ENCODE data around the gene CD69.

Gene CD69

GRCh38 chr12:9753498-9753897, 7.2 kb downstream of the CD69 start:
- no peak overlapping the region for H4K91ac ChIP-seq (ENCODE audit: low read length)

GRCh38 chr12:9753073-9753472, 7.6 kb downstream of the CD69 start:
- H3K4me2 ChIP-seq (ENCODE audit: low read length, poor library complexity, severe bottlenecking): no peak overlapping the region
- no peak overlapping the region for H3K14ac ChIP-seq (ENCODE audit: low read length in 2 of 2)
- H3K9me3 ChIP-seq (ENCODE audit: control insufficient read depth, low read length): no peaks in the 10 kb centered on the region
- no peaks in the 10 kb centered on the region for H3K4me1 ChIP-seq (ENCODE audit: control insufficient read depth, insufficient read depth, low read depth, low read length)
- no peak overlapping the region for H2BK15ac ChIP-seq (ENCODE audit: low read depth, poor library complexity, severe bottlenecking)
- H2BK5ac ChIP-seq (ENCODE audit: low read depth, low read length, poor library complexity, severe bottlenecking): no peak overlapping the region
- H2AK5ac ChIP-seq (ENCODE audit: low read length, severe bottlenecking): no peak overlapping the region
- no peak overlapping the region for H3K4me3 ChIP-seq (ENCODE audit: insufficient read depth in 1 of 2, low read depth in 1 of 2, low read length in 2 of 2)
- no peak overlapping the region for H3K9ac ChIP-seq (ENCODE audit: low read length)
- H3K36me3 ChIP-seq (ENCODE audit: control insufficient read depth in 1 of 2, insufficient read depth in 2 of 2, low read depth in 1 of 2, low read length in 2 of 2): no peaks in the 10 kb centered on the region
- H3K23ac ChIP-seq (ENCODE audit: low read length in 2 of 2): no peak overlapping the region
- H4K8ac ChIP-seq (ENCODE audit: low read length): no peak overlapping the region
- DNase-seq: no peak
- no peak overlapping the region for H4K91ac ChIP-seq (ENCODE audit: low read length)
- WGBS: no CpG with 5 or more reads among the region's 2 CpGs
- no peaks in the 10 kb centered on the region for H3K79me1 ChIP-seq (replicated peaks; ENCODE audit: low read length, poor library complexity, severe bottlenecking)
- no peaks in the 10 kb centered on the region for H3K27me3 ChIP-seq (ENCODE audit: control insufficient read depth in 1 of 2, insufficient read depth in 1 of 2, low read length in 2 of 2)
- H3K18ac ChIP-seq (ENCODE audit: low read depth in 1 of 2, low read length in 2 of 2): no peak overlapping the region
- no peak overlapping the region for H2AFZ ChIP-seq (ENCODE audit: low read depth, low read length)
- H3K27ac ChIP-seq (ENCODE audit: low read length, poor library complexity, severe bottlenecking): no peak overlapping the region
- no peak overlapping the region for H2BK12ac ChIP-seq (ENCODE audit: low read length in 2 of 2)
- H3K4ac ChIP-seq (ENCODE audit: low read depth in 1 of 2, low read length in 2 of 2): no peak overlapping the region
- no peak overlapping the region for H2BK120ac ChIP-seq (ENCODE audit: low read depth, low read length)

More at GRCh38 chr12:9753498-9753897, 7.2 kb downstream of the CD69 start:
- Histone ChIP-seq H2AK5ac (ENCODE audit: low read length, severe bottlenecking) (no peak overlapping the region), H3K27ac (ENCODE audit: low read length, poor library complexity, severe bottlenecking) (no peak overlapping the region), H2BK120ac (ENCODE audit: low read depth, low read length) (no peak overlapping the region), H3K4me1 (ENCODE audit: control insufficient read depth, insufficient read depth, low read depth, low read length) (no peaks in the 10 kb centered on the region), H3K36me3 (ENCODE audit: control insufficient read depth in 1 of 2, insufficient read depth in 2 of 2, low read depth in 1 of 2, low read length in 2 of 2) (no peaks in the 10 kb centered on the region), H3K4me3 (ENCODE audit: insufficient read depth in 1 of 2, low read depth in 1 of 2, low read length in 2 of 2) (no peak overlapping the region), H2BK15ac (ENCODE audit: low read depth, poor library complexity, severe bottlenecking) (no peak overlapping the region), H3K4me2 (ENCODE audit: low read length, poor library complexity, severe bottlenecking) (no peak overlapping the region), H3K4ac (ENCODE audit: low read depth in 1 of 2, low read length in 2 of 2) (no peak overlapping the region), H3K14ac (ENCODE audit: low read length in 2 of 2) (no peak overlapping the region), H2BK5ac (ENCODE audit: low read depth, low read length, poor library complexity, severe bottlenecking) (no peak overlapping the region), H4K8ac (ENCODE audit: low read length) (no peak overlapping the region), H2BK12ac (ENCODE audit: low read length in 2 of 2) (no peak overlapping the region), H2AFZ (ENCODE audit: low read depth, low read length) (no peak overlapping the region), H3K79me1 (replicated peaks; ENCODE audit: low read length, poor library complexity, severe bottlenecking) (no peaks in the 10 kb centered on the region), H3K23ac (ENCODE audit: low read length in 2 of 2) (no peak overlapping the region), H3K9me3 (ENCODE audit: control insufficient read depth, low read length) (no peaks in the 10 kb centered on the region), H3K18ac (ENCODE audit: low read depth in 1 of 2, low read length in 2 of 2) (no peak overlapping the region), H3K9ac (ENCODE audit: low read length) (no peak overlapping the region), H3K27me3 (ENCODE audit: control insufficient read depth in 1 of 2, insufficient read depth in 1 of 2, low read length in 2 of 2) (no peaks in the 10 kb centered on the region)
- WGBS: no CpG with 5 or more reads among the region's 3 CpGs
- DNase-seq: no peak

- Histone ChIP-seq H3K27me3 (ENCODE audit: control insufficient read depth in 1 of 2, insufficient read depth in 1 of 2, low read length in 2 of 2) (no peaks in the 10 kb centered on the region), H3K23ac (ENCODE audit: low read length in 2 of 2) (no peak overlapping the region), H3K14ac (ENCODE audit: low read length in 2 of 2) (no peak overlapping the region), H2AK5ac (ENCODE audit: low read length, severe bottlenecking) (no peak overlapping the region), H3K4ac (ENCODE audit: low read depth in 1 of 2, low read length in 2 of 2) (no peak overlapping the region), H2BK5ac (ENCODE audit: low read depth, low read length, poor library complexity, severe bottlenecking) (no peak overlapping the region), H2BK12ac (ENCODE audit: low read length in 2 of 2) (no peak overlapping the region), H3K79me1 (replicated peaks; ENCODE audit: low read length, poor library complexity, severe bottlenecking) (no peaks in the 10 kb centered on the region), H4K8ac (ENCODE audit: low read length) (no peak overlapping the region), H3K9me3 (ENCODE audit: control insufficient read depth, low read length) (no peaks in the 10 kb centered on the region), H3K18ac (ENCODE audit: low read depth in 1 of 2, low read length in 2 of 2) (no peak overlapping the region), H3K36me3 (ENCODE audit: control insufficient read depth in 1 of 2, insufficient read depth in 2 of 2, low read depth in 1 of 2, low read length in 2 of 2) (no peaks in the 10 kb centered on the region), H3K27ac (ENCODE audit: low read length, poor library complexity, severe bottlenecking) (no peak overlapping the region), H4K91ac (ENCODE audit: low read length) (no peak overlapping the region), H2AFZ (ENCODE audit: low read depth, low read length) (no peak overlapping the region), H3K4me3 (ENCODE audit: insufficient read depth in 1 of 2, low read depth in 1 of 2, low read length in 2 of 2) (no peak overlapping the region), H2BK15ac (ENCODE audit: low read depth, poor library complexity, severe bottlenecking) (no peak overlapping the region), H3K9ac (ENCODE audit: low read length) (no peak overlapping the region), H3K4me1 (ENCODE audit: control insufficient read depth, insufficient read depth, low read depth, low read length) (no peaks in the 10 kb centered on the region), H2BK120ac (ENCODE audit: low read depth, low read length) (no peak overlapping the region), H3K4me2 (ENCODE audit: low read length, poor library complexity, severe bottlenecking) (no peak overlapping the region)
- DNase-seq: no peak
- no CpG with 5 or more reads among the region's 2 CpGs for WGBS
Observed at GRCh38 chr12:9752145-9752933, 8.4 kb downstream of the CD69 start.

- H3K23ac ChIP-seq (ENCODE audit: low read length in 2 of 2): peak overlapping the region in 1 of 2 experiments; percentile 67
- H3K27ac ChIP-seq (ENCODE audit: low read length, poor library complexity, severe bottlenecking): no peak overlapping the region
- no peaks in the 10 kb centered on the region for H3K27me3 ChIP-seq (ENCODE audit: control insufficient read depth in 1 of 2, insufficient read depth in 1 of 2, low read length in 2 of 2)
- no peaks in the 10 kb centered on the region for H3K9me3 ChIP-seq (ENCODE audit: control insufficient read depth, low read length)
- H3K18ac ChIP-seq (ENCODE audit: low read depth in 1 of 2, low read length in 2 of 2): no peak overlapping the region
- no peaks in the 10 kb centered on the region for H3K4me1 ChIP-seq (ENCODE audit: control insufficient read depth, insufficient read depth, low read depth, low read length)
- H4K8ac ChIP-seq (ENCODE audit: low read length): no peak overlapping the region
- peak overlapping the region in 1 of 2 experiments; percentile 55 for H2BK12ac ChIP-seq (ENCODE audit: low read length in 2 of 2)
- peak overlapping the region in 1 of 2 experiments; percentile 38 for H3K4me3 ChIP-seq (ENCODE audit: insufficient read depth in 1 of 2, low read depth in 1 of 2, low read length in 2 of 2)
- H2AK5ac ChIP-seq (ENCODE audit: low read length, severe bottlenecking): no peak overlapping the region
- no peak overlapping the region for H2BK120ac ChIP-seq (ENCODE audit: low read depth, low read length)
- DNase-seq: peak; percentile 62
- no peaks in the 10 kb centered on the region for H3K36me3 ChIP-seq (ENCODE audit: control insufficient read depth in 1 of 2, insufficient read depth in 2 of 2, low read depth in 1 of 2, low read length in 2 of 2)
- no peak overlapping the region for H2BK5ac ChIP-seq (ENCODE audit: low read depth, low read length, poor library complexity, severe bottlenecking)
- H3K9ac ChIP-seq (ENCODE audit: low read length): peak overlapping the region; percentile 74
- H3K14ac ChIP-seq (ENCODE audit: low read length in 2 of 2): no peak overlapping the region
- no peak overlapping the region for H3K4me2 ChIP-seq (ENCODE audit: low read length, poor library complexity, severe bottlenecking)
- H4K91ac ChIP-seq (ENCODE audit: low read length): no peak overlapping the region
- H2BK15ac ChIP-seq (ENCODE audit: low read depth, poor library complexity, severe bottlenecking): no peak overlapping the region
- H2AFZ ChIP-seq (ENCODE audit: low read depth, low read length): no peak overlapping the region
- H3K79me1 ChIP-seq (replicated peaks; ENCODE audit: low read length, poor library complexity, severe bottlenecking): no peaks in the 10 kb centered on the region
- H3K4ac ChIP-seq (ENCODE audit: low read depth in 1 of 2, low read length in 2 of 2): no peak overlapping the region
- WGBS: 61% methylated on average over 7 of the region's 9 CpGs
Observed at GRCh38 chr12:9751204-9752144, 9.2 kb downstream of the CD69 start.

Data from mesenchymal stem cell (in vitro differentiated cells and primary cell).